NCI-H748 (cell line): ENCODE results near the gene LRP3.
"Not testable (repeated sequence)": the region's sequence is repeated elsewhere in the genome, so short reads cannot be mapped to it uniquely, and the experiment has no call there.

Experiments
- DNase-seq: peaks from one replicate; lab custom pipeline; 2025; ENCODE audit not compliant: unreplicated experiment; lab: John Stamatoyannopoulos, UW

Gene LRP3, protein sequence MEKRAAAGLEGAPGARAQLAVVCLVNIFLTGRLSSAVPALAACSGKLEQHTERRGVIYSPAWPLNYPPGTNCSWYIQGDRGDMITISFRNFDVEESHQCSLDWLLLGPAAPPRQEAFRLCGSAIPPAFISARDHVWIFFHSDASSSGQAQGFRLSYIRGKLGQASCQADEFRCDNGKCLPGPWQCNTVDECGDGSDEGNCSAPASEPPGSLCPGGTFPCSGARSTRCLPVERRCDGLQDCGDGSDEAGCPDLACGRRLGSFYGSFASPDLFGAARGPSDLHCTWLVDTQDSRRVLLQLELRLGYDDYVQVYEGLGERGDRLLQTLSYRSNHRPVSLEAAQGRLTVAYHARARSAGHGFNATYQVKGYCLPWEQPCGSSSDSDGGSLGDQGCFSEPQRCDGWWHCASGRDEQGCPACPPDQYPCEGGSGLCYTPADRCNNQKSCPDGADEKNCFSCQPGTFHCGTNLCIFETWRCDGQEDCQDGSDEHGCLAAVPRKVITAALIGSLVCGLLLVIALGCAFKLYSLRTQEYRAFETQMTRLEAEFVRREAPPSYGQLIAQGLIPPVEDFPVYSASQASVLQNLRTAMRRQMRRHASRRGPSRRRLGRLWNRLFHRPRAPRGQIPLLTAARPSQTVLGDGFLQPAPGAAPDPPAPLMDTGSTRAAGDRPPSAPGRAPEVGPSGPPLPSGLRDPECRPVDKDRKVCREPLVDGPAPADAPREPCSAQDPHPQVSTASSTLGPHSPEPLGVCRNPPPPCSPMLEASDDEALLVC

DNA sequence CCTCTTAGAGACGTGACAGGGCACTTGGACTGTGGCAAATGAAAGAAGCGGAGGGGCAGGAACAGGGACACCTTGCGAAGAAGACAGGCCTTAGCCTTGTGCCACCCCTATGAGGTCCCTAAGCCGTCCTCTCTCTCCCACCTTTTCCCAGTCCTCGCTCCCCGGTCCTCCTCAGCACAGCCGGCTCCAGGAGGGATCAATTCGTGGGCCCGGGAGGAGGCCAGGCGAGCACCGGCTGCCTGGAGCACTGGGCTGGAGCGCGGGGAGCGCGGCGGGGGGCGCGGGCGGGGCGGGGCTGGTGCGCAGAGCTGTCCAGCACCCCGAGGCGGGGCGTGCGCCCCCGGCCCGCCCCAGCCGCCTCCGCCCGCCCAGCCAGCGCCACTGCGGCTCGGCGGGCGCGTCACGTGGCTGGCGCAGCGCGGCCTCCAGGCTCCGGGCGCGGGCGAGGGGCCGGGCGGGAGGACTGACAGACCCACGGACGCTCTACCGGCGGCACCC lies at the start of gene LRP3:
TSS of gene LRP3 (plus strand) at position 466 of the 498 bp plus-strand sequence. CDS start 456 bp downstream, outside the sequence.
- peak; percentile 77 for DNase-seq

DNA sequence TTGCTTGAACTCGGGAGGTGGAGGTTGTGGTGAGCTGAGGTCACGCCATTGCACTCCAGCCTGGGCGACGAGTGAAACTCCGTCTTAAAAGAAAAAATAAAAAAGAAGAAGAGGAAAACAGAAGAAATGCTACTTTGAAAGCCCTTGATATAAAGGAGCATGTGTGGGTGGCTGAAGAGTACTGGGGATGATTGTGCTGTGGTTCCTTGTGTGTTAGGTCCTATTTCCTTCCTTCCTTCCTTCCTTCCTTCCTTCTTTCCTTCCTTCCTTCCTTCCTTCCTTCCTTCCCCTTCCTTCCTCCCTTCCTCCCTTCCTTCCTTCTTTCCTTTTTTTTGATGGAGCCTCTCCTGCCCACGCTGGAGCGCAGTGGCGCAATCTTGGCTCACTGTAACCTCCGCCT lies 47.9 kb upstream of the LRP3 start:
- DNase-seq: no peak

DNA sequence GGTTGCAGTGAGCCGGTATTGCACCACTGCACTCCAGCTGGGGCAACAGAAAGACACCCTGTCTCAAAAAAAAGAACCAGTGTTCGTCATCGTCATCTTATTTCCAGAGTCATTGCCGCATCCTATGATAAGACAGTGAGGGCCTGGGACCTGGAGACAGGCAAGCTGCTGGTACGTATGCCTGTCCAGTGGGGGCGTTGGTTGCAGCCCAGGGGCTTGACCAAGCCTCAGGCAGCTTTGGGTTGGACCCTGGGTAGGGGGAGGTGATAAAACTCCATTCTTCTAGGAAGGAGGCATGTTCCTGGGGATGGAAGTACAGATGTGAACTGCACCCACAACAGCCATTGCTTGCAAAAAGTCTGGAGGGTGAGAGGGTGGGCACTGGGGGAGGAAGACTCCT lies 46.6 kb upstream of the LRP3 start:
- no peak for DNase-seq

DNA sequence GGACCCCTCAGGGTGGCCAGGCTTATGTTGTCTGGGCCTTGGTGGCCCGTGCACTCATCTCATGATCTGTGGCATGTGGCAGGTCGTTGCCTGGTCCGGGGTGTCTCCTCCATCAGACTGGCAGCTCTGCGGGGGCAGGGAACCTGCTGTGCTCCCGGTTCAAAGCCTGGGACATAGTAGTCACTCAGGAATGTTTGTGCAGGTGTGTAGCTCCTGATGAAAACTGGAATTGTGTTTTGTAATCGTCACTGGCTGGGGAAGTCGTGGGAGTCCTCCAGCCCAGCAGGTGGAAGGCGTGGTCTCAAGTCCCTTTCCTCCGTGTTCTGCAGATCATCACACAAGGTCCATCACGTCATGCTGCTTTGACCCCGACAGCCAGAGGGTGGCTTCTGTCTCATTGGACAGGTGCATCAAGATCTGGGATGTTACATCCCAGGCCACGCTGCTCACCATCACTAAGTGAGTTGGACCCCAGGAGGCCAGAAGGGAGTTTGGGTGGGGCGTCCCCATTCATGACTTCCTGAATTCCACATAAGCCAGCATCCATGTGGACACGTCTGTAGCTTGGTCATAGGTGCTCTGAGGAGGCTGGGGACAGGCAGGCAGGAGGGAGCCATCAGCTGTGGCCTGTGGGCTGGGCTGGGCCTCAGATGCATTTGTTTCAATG lies 43.1 kb upstream of the LRP3 start:
- peak; percentile 32 for DNase-seq

DNA sequence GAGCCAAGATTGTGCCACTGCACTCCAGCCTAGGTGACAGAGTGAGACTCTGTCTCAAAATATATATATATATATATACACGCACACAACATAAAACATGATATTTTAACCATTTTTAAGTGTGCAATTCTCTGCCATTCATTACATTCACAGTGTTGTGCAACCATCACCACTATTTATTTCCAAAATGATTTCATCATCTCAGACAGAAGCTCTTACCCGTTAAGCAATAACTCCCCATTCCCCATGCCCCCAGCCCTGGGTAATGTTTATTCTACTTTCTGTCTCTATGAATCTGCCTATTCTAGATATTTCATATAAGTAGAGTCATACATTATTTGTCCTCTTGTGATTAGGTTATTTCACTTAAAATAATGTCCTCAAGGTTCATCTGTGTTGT lies 42.0 kb upstream of the LRP3 start:
- no peak for DNase-seq

DNA sequence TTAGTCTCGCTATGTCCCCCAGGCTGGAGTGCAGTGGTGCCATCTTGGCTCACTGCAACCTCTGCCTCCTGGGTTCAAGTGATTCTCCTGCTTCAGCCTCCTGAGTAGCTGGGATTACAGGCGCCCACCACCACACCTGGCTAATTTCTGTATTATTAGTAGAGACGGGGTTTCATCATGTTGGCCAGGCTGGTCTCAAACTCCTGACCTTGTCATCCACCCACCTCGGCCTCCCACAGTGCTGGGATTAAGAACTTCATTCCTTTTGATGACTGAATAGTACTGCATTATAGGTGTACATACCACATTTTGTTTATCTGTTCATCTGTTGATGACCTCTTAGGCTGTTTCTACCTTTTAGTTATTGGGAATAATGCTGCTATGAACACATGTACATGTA lies 41.5 kb upstream of the LRP3 start:
- not testable (repeated sequence) for DNase-seq

DNA sequence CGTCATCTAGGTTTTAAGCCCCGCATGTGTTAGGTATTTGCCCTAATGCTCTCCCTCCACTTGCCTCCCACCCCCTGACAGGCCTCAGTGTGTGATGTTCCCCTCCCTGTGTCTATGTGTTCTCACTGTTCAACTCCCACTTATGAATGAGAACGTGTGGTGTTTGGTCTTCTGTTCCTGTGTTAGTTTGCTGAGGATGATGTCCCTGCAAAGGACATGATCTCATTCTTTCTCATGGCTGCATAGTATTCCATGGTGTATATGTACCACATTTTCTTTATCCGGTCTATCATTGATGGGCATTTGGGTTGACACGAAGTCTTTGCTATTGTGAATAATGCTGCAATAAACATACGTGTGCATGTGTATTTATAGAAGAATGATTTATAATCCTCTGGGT lies 39.8 kb upstream of the LRP3 start:
- not testable (repeated sequence) for DNase-seq

DNA sequence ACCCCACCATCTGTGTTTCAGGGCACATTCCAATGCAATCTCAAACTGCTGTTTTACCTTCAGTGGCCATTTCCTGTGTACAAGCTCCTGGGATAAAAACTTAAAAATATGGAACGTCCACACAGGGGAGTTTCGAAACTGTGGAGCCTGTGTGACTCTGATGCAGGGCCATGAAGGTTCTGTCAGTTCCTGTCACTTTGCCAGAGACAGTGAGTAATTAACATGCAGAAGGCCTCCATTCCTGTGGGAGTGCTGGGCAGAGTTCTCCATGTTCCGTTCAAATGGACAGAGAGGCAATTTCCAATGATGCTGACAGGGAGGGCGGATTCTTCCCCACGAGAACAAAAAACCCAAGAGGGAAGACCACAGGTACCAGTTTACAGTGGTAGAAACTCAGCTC lies 37.8 kb upstream of the LRP3 start:
- no peak for DNase-seq

DNA sequence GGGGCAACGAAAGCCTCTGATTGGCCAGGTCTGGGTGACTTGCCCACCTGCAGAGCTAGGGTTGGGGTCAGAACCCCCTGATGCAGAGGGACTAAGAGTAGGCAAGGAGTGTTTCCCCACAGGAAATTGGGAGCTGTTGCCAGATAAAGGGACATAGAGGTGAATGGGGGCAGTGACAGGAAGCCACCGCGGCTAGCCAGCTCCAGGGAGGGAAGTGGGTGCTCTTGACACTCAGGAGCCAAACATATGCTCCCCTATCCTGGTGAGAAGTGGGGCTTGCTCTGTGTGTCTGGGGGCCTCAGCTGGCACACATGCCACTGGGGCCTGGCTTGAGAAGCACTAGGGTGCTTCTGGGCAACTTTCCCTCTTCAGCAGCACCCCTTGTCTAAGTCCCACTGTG lies 36.2 kb upstream of the LRP3 start:
- DNase-seq: no peak

DNA sequence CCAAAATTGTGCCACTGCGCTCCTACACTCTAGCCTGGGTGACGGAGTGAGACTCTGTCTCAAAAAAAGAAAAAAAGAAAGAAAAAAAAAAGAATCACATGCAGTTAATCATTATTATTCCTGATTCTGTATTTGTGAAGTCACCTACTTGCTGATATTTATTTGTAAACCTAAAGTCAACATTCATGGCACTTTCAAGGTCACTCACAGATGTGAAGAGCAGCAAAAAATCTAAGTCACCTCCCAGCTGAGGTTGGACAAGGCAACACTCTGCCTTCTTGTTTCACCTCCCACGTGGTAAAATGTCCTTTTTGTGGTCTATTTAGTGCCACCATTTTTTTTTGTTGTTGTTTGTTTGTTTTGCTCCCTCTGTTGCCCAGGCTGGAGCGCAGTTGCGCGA lies 35.8 kb upstream of the LRP3 start:
- DNase-seq: no peak

DNA sequence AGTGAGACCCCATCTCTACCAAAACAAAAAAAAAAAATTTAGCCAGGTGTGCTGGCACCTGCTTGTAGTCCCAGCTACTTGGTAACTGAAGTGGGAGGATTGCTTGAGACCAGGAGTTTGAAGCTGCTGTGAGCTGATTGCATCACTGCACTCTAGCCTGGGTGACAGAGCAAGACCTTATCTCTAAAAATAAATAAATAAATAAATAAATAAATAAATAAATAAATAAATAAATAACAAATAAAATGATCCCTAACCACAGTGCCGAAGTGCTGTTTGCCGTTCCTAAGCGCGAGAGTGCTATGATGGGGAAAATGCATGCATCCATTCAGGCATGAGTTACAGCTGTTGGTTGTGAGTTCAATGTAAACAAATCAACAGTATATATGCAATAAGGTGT lies 35.0 kb upstream of the LRP3 start:
- no peak for DNase-seq

DNA sequence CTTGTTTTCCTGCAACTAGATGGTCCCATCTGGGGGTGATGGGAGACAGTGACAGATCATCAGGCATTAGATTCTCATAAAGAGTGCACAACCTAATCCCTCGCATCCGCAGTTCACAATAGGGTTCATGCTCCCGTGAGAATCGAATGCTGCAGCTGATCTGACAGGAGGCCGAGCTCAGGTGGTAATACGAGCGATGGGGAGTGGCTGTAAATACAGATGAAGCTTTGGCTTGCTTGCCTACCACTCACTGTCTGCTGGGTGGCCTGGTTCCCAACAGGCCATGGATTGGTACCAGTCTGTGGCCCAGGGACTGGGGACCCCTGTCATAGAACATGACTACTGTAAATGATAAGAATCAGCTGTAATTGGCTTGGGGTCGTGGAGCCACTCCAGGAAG lies 34.2 kb upstream of the LRP3 start:
- DNase-seq: no peak

DNA sequence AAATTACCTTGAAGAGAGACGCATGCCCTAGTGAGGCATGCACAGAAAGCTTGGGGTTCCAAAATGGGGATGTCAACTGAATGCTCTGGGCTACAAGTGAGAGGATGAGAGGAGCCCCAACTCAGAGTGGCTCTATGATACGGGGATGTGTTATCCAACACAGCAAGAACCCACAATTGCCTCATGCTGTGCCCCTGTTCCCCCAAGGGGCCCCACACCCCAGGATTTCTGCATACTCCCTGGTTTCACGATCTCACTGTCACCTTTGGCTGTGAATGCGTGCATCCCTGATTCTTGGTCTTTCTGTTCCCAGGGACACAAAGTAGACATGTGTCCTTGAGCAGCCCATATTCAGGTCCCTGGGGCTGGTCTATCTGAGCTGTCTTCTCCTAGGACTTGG lies 32.9 kb upstream of the LRP3 start:
- DNase-seq: no peak

DNA sequence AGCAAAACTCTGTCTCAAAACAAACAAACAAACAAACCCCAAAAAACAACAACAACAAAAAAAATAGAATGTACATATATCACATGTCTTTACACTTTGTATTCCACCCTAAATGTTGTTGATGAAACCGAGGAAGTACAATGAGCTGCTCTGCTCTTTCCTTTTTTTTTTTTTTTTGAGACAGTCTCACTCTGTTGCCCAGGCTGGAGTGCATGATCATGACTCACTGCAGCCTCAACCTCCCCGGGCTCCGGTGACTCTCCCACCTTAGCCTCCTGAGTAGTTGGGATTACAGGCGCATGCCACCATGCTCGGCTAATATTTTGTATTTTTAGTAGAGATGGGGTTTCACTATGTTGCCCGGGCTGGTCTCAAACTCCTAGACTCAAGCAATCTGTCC lies 30.6 kb upstream of the LRP3 start:
- DNase-seq: no peak

DNA sequence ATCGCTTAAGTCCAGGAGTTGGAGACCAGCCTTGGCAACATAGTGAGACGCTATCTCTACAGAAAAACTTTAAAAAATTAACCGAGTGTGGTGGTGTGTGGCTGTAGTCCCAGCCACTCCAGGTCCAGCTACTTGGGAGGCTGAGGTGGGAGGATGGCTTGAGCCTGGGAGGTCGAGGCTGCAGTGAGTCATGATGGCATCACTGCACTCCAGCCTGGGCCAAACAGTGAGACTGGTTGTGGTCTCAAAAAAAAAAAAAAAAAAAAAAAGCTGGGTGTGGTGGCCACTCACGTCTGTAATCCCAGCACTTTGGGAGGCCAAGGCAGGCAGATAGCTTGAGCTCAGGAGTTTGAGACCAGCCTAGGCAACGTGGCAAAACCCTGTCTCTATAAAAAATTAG lies 28.1 kb upstream of the LRP3 start:
- DNase-seq: not testable (repeated sequence)

DNA sequence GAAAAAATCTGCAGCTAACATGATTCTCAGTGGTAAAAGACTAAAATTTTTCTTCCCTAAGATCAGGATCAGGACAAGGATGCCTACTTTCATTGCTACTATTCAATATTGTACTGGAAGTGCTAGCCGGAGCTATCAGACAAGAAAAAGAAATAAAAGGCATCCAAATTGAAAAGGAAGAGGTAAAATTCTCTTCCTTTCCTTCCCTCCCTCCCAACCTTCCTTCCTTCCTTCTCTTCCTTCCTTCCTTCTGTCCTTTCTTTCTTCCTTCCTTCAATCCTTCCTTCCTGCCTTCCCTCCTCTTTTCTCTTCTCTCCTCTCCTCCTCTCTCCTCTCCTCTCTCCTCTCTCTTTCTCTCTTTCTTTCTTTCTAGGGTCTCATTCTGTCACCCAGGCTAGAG lies 26.7 kb upstream of the LRP3 start:
- no peak for DNase-seq

DNA sequence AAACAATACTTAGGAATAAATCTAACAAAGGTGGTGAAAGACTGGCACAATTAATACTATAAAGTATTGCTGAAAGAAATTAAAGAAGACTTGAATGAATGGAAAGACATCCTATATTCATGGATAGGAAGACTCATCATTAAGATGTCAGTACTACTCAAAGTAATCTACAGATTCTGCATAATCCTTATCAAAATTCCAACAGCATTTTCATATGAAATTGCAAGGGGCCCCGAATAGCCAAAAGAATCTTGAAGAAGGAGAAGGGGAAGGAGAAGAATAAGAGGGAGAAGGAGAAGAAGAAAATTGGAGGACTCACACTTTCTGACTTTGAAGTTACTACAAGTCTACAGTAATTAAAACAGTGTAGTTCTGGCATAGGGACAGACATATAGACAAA lies 25.6 kb upstream of the LRP3 start:
- DNase-seq: no peak

DNA sequence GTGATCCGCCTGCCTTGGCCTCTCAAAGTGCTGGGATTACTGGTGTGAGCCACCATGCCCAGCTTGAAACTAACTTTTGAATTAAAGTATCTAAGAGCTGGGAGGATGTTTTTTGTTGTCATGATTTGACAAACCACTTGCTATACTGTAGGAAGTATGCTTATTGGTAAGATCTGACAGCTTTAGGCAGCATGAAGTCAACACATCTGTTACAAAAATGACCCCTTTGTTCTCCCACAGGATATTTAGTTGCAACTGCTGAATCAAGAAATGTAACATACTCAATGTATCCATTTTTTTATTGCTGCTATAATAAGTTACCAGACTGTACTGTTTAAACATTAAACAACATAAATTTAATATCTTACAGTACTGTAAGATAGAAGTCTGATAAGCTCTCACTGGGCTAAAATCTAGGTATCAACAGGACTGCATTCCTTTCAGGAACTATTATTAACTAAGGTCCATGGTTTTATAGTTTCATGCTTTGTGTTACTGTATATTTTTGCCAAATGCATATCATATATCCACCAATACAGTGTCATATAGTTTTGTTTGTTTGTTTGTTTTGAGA lies 22.8 kb upstream of the LRP3 start:
- no peak for DNase-seq

DNA sequence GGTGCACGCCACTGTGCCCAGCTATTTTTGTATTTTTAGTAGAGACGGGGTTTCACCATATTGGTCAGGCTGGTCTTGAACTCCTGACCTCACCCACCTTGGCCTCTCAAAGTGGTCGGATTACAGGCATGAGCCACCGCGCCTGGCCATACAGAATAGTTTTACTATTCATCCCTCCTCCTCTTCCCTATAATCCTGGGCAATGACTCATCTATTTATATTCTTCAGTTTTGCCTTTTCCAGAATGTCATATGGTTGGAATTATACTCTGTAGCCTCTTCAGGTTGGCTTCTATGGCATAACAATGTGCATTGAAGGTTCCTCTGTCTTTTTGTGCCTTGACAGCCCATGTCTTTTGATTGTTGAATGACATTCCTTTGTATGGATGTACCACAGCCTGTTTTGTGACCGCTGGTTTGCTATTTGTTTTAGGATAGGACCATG lies 22.2 kb upstream of the LRP3 start:
- no peak for DNase-seq

DNA sequence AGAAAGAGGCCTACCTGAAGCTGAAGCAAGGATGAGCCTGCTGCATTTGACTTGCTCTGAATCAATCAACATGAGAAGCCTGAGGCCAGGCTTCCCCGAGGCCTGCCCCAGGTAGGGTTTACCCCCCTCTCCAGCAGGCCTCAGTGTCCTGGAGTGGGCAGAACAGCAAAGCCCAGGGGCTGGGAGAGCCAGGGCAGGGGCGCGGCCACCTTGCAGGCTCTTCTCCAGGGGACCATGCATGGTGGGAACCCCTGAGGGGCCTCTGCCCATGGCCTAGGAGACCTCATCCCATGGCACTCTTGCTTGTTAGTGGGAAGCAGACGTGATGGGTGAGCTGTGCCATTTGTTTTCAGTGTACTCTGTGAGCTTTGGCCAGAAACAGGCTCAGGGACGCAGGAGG lies 19.9 kb upstream of the LRP3 start:
- no peak for DNase-seq

DNA sequence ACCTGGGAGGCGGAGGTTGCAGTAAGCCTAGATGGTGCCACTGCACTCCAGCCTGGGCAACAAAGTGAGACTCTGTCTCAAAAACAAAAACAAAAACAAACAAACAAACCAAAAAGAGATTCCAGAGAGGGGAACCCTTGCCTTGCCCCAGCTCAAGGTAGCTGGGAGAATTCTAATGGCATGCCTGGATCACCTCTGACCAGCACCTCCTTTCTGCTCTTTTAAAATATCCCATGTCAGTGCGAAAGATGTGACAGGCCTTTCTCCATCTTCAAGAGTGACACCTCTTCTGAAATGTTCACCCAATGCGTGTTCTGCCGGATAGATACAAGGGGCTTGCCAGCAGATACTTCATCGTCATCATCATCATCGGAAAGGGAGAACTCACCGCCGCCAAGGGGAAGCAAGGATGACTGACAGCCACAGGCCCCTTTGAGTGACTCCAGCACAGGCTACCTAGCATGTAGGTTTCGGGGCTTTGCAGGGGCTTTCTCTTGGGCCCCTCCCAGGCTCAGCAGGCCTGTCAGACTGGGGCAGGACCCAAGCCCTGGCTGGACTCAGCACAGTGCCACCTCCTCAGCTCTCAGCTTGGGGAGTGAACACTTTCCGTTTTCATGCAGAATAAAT lies 18.9 kb upstream of the LRP3 start:
- no peak for DNase-seq
